Fibroblast of skin of right biceps (primary cell): ENCODE data around the gene HSPG2.
A peak's percentile ranks its signal among the peaks of the same experiment; 100 is the strongest.

Source experiments
- DNase-seq: peaks from one replicate; pipeline ENCODE4 v3.0.0-alpha.2; 2013

Gene HSPG2

DNA sequence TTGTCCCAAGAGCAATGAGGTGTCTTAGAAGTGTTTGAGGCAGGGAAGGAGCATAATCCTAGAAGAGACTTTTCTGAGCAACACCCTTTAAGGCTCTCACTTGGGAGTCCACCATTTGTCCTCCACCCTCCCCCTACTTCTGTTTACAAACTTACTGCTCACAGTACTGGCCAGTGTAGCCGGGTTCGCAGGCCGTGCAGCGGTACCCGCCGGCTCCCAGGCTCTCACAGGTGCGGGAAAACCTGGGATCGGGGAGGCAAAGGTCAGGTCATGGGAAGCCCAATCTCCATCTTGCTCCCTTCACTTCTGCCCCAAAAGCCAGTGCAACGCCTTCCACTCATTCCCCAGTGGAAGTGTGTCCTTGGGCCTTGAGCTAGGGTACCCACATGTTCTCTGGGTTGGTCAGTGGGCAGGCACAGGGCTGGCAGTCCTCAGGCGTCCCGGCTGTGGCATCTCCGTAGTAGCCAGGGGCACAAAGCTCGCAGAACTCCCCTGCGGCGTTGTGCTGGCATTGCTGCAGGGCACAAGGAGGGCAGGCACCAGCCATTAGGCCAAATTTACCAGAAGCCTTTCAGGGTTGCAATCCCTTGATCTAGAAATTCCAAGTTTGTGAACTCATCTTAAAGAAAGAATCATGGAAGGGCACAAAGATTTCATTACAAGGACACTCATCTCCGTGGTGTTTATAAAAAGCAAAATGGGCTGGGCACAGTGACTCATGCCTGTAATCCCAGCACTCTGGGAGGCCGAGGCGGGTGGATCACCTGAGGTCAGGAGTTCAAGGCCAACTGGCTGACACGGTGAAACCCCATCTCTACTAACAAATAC is 75.3 kb downstream of the HSPG2 start:
- DNase-seq = peak; percentile 59

DNA sequence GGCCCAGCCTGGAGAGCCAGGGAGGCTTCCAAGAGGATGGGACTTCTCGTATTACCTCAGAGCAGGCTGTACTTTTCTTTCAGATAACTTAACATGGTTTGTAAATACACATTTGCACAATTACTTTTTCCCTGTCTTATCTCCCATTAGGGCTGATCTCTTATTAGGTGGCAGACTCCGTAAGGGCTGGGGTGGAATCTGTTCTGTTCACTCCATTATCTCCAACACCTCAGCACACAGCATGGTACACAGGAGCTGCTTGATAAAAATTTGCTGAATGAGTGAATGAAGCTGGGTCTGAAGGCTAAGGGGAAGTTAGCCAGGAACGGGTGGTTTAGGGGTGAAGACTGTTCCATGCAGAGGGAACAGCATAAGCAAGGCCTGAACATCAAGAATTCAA is 76.1 kb downstream of the HSPG2 start:
- no peak for DNase-seq

DNA sequence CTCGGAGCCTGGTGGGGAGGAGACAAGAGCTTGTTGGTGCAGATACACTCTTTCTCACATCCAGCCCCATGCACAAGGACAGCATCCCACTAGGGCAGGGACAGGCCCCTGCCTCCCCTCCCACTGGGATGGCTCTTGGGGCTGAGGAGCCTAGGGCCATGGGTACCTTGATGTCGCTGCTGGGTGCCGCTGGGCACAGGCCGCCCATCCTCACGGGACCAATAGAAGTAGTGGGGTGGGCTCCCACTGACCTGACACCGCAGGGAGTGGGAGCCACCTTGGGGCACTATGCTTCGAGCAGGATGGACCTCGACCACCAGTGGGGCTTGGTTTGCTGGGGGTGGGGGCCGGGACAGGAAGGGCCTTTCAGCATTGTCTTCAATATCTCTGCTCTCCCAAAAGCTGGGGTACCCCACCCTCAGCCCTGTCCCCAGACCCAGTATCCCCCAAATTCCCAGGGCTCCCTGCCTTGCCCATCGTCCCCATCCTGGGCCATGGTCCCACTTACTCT is 77.4 kb downstream of the HSPG2 start:
- DNase-seq = no peak

DNA sequence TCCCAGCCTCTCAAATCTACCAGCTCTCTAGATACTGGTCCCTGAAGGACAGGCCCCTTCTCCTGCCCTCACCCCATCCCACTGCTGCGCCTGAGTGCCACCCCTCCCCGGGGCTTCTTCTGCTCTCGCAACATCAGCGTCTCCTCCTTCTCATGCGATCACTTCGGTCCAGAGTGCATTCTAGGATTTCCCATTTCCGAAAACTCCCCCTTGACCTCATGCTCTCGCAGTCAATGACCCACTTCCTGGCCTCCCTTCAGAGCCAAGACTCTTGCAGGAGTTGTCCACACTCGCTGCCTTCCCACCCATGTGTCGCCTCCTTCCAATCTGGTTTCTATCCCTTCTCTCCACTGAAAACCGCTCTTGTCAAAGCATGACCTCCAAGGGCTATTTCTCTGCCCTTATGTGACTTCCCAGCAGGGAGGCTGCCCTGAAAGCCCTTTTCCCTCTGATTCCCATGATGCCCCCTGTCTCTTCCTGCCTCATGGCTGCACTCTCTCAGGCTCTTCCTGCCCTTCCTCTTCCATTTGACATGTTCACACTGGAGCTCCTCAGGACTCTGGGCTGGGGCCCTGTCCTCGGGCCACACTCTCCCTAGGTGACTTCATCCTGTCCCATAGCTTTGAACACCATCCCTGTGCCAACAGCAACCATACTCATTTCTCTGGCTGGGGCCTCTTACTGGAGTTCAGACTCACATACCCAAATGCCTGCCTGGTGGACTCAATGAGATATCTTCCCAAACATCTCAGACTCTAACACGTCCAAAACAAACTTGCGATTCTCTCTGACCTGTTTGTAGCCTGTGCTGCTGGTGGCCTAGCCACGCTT is 79.1 kb downstream of the HSPG2 start:
- DNase-seq = no peak

DNA sequence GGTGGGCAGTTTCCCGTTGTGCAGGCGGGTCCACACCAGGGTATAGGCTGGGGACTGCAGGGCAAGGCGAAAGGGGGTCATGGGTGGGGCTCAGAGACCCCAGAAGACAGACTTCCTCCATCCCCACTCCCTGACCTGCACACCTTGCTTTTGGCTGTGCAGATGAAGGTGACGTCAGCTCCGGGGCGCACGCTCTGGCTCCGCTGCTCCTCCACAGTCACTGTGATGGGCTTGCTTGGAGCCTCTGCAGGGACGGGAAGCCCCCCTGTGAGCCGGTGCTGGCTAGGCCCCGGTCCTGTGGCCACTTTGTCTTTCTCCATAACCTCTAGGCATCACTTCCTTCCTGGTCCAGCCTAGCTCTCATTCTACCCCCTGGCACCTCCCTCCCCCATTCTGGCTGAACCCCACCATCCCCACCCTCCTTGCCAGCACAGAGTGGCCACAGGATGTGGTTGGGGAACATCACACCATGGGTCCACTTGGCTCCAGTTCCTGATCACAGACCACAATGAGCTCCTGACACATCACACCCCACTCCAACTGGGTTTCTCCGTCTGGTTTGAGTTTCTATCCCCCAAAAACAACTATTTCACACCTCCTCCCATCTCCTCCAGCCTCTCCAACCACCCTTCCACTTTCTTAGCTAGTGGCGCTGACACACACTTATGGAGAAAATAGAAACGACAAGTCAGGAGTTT is 79.8 kb downstream of the HSPG2 start:
- DNase-seq = peak; percentile 68

DNA sequence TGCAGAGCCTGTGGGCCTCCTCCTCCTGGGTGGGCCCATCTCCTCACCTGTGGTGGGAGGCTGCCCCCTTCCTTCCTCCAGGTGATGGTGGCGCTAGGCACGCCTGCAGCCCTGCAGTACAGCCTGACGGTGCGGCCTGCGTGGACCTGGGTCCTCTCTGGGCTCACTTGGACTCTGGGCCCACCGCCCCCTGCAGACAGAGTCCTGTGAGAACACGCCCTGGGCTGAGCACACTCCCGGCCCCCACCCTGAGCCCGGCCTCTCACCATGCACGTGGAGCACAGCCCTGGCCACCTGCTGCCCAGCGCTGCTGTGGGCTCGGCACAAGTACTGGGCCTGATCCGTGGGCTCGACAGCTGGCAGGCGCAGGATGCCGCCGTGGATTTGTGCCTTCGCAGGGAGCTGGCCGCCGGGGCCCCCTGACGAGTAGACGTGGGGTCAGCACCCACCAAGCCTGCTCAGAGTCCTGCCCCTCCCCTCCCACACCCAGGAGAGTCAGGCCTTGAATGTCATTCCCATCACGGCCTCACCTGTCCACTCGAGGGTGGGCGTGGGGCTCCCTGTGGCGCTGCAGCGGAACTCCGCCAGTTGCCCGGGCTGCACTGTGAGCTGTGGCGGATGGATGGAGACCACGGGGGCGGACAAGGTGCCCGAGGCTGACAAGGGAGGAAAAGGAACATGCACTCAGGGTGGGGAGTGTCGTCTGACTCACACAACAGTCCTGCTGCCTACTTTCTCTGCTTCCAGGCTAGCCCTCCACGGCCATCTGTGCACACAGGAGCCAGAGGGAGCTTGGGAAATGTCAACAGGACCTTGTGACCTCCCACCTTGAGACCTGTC is 81.6 kb downstream of the HSPG2 start:
- no peak for DNase-seq

DNA sequence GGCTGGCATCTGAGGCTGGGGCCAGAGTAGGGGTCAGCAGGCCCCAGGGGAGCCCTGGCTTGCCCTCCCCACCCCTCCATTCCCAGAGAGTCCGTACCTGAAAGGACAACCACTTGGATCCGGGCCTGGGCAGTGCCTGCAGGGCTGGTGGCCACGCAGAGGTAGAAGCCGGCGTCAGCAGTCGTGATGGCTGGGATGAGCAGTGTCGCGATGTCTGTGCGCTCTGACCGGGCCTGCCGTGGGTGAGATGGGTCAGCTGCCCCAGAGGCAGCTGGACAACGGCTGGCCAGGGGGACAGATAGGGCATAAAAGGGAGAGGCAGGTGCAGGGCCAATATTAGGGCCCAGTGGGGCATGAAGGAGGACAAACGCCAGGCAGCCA is 82.4 kb downstream of the HSPG2 start:
- DNase-seq = no peak

DNA sequence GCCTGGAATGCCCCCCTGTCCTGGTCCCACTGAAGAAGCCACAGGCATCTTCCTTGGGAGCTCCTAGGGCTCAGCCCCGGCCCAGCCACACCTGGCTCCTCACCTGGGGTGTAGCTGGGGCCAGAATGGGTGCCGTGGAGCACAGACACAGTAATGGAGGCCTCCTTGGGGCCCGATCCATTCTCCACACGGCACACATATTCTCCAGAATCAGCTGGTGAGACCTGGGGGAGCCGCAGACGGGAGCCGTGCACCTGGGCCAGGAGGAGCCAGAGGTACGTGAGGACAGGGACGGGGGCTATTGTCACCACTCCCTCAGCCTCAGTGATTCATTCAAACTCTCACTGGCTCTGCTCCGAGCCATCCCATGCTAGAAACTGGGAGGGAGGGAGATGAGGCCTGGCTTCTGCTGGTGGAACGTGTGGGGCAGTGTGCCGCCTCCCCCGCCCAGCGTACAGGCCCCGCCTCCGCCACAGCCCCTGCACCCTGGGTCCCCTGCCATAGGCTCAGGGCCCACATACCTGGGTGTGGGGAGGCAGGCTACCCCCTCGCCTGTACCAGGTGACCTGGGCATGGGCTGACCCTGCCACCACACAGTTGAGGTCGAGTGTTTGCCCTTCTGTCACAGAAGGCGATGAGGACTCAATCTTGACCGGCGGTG is 82.9 kb downstream of the HSPG2 start:
- no peak for DNase-seq

DNA sequence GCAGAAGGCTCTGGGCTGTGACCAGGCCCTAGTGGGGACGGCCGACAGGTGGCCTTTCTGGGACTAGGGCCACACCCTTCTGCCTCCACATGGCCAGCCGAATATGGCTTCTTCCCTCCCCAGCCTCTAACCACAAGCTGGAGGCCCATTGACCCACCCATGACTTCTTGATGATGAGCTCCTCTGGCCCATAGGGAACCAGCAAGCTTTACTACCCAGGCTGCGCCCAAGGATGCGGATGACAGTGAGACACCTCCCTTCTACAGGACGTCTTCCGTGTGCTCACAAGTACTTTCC is 84.0 kb downstream of the HSPG2 start:
- no peak for DNase-seq

DNA sequence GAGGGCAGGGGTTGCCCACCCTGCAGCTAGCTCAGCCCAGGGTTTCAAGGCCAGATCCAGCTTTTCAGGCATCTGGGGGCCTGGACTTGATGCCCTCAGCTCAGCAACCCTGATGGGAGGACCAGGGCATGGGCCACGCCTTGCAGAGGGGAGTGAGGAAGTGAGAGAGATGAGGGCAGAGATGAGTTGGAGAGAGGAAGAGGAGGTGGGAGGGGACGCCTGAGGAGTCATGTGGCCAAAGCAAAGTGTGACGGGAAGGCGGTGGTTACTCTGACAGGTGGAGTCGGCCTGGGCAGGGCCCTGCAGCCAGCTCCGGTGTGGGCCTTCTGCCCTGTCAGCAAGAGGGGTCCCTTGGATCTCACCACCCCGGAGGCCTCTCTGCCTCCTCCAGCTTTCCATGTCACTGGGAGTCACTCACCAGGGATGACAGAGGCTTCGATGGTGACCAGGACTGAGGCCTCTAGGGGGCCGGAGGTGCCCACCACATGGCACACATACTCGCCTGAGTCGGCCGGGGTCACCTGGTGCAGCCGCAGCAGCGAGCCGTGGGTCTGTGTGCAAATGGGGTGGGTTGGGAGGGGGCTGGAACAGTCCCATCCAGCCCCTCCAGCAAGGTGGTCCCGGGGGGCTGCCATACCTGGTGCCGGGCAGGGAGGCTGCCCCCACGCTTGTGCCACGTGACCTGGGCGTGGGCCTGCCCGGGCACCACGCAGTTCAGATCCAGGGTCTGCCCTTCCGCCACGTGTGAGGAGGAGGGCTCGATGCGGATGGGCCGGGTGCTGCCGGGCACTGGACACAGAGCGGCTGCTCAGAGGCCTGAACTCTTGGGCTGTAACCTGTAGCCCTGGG is 84.6 kb downstream of the HSPG2 start:
- no peak for DNase-seq

DNA sequence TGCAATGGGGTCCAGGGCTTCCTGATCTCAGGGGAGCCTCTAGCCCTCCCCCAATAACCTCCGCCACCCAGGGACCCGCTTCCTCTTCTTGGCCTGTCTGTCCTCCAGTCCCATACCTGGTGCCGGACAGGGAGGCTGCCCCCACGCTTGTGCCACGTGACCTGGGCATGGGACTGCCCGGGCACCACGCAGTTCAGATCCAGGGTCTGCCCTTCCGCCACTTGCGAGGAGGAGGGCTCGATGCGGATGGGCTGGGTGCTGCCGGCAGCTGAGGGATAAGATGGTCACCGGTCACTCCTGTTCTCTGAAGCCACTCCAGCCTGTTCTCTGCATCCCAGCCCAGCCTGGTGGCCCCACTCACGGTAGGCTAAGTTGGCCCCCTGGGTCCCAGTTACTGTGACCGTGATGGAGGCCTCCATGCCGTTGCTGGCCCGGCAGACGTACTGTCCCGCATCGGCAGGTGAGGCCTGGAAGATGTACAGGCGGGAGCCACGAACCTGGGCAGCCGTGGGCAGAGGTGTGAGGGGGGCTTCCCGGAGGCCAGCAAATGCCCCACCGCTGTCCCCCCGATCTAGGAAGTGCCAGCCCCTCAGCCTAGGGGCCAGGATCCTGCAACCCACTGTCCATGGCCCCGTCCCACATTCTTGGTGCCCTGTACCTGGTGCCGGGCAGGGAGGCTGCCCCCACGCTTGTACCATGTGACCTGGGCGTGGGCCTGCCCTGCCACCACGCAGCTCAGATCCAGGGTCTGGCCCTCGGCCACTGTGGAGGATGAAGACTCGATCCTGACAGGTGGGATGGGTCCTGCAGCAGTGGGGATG is 85.5 kb downstream of the HSPG2 start:
- no peak for DNase-seq

DNA sequence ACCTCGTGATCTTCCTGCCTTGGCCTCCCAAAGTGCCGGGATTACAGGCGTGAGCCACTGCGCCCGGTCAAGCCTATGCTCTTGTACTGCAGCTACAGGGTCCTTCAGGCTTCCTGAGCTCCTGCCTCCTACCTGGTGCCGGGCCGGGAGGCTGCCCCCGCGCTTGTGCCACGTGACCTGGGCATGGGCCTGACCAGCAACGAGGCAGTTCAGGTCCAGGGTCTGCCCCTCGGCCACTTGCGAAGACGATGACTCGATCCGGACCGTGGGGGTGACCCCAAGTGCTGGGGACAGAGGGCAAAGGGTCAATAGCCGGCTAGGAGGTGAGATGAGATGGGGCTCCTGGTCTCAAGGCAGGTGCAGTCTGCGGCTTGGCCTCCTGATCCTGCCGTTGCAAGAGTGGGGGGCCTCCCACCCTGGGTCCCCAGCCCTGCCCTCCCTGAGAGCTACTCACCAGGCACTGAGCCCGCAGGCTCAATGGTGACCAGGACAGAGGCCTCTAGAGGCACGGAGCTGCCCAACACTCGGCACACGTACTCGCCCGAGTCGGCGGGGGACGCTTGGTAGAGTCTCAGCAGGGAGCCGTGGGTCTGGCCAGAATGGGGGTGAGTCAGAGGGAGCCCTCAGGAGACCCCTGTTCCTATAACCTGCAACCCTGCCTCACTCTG is 87.1 kb downstream of the HSPG2 start:
- DNase-seq = no peak

DNA sequence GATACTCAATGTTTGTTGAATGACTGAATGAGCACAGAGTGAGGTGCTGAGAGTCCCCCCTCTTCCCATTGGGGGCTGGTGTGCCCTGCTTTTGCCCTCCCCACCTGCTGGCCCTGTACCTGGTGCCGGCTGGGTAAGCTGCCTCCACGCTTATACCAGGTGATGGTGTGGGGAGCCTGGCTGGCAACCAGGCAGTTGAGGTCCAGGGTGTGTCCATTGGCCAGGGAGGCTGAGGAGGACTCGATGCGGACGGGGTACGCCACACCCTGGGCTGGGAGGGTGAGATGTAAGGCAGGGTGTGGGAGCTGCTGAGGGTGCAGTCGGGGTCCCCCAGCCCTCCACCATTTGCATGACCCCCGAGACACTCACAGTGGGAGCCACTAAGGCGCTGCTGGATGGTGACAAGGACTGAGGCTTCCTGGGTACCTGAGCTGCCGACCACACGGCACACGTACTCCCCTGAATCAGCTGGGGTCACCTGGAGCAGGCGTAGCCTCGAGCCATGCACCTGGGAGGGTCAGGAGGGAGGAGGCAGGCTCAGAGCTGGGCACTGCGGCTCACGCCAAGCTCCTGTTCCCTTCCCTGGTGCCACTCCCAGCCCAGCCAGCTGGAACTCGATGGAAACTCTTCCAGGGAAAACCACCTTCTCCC is 88.5 kb downstream of the HSPG2 start:
- no peak for DNase-seq

DNA sequence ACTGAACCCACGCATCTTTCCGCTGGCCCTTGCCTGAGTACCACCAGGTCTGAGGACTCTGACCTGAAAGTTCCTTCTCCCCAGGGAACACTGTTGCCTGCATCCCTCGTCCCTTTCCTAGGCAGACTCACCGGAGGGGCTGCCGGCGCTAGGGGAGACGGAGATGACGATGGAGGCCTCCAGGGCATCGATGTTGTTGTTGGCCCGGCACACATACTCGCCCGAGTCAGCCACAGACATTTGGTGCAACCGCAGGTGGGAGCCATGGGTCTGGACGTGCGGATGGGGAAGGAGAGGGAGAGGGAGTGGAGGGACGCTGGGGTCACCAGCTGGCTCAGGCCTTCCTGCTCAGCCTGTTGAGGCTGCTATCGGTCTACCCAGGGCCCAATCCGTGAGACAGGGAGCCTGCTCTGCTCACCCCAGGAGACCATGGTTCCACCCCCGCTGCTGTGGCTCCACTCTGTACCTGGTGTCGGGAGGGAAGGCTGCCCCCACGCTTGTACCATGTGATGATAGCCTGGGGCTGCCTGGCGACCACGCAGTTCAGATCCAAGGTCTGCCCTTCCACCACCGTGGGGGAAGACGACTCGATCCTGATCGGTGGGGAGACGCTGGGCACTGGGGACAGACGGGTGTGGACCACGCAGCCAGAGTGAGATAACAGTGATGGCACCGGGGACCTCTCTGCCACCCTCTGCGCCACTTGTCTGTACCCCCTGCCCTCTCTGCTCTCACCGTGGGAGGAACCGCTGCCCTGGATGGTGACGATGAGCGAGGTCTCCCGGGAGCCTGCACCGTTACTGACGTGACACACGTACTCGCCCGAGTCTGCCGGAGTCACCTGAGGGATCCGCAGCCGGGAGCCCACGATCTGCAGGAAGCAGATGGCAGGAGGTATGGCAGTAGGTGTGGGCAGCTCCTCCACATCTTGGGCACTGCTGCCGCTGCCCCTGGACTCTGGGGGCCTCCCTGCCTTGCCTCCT is 89.6 kb downstream of the HSPG2 start:
- no peak for DNase-seq

DNA sequence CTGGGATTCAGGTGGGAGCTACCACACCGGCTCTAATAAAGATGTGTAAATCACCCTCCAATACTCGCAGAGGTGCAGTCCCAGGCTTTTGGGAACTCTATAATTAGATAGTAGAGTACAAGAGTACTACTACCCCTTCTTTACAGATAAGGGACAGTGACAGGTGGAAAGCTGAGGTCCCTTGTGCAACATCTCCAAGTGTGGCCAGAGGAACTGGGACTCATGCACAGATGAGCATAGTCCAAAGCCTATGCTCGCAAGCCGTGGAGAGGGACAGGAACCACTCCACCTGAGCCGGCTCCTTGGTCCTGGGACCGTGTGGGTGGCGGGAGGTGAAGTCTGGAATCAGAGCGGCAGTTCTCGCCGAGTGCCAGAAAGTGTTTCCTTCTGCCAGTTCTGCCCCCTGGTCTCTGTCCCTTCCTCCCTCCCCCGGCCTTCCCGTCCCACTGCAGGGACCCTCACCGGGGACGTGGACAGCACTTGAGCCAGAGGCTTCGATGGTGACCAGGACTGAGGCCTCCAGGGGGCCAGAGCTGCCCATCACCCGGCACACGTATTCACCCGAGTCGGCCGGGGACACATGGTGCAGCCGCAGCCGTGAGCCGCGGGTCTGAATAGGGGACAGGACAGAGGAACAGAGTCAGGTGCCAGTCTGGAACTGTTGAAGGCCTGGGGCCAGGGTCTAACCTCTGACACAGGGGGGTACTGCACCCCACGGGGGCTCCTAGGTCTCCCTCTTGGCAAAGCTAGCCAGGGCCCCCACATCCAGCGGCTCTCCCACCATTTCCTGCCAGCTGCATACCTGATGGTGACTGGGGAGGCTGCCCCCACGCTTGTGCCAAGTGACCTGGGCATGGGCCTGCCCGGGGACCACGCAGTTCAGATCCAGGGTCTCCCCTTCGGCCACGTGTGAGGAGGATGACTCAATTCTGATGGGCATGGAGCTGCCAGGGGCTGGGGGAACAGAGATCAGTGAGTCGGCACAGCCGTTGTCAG is 91.2 kb downstream of the HSPG2 start:
- DNase-seq = no peak

DNA sequence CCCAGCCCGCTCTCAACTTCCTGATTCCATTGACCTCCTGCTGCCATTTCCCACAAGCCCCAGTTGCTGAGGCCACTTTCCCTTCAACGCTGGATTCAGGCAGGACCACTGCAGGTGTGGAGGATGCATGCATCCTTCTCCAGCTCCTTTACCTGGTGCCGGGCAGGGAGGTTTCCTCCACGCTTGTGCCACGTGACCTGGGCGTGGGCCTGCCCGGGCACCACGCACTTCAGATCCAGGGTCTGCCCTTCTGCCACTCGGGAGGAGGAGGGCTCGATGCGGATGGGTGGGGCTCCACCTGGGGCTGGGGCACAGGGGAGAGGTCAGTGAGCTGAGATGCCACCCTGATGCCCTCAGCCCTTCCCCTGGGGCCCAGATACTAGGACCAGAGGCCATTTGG is 93.1 kb downstream of the HSPG2 start:
- no peak for DNase-seq

DNA sequence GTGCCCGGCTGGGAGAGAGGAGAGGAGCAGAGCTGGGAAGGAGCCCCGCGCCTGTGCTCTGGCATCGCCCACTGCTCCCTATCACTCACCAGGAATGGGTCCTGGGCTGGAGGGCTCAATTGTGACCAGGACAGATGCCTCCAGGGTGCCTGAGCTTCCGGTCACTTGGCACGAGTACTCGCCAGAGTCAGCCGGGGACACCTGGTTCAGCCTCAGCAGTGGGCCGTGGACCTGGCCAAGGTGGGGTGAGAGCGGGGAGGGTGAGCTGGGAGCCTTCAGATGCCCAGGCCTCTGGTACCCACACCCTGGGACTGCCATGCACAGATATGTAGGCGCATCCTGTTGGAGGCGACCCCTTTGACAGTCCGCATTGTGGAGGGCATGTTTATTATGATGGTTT is 93.9 kb downstream of the HSPG2 start:
- DNase-seq = no peak
